ENCODE results near the gene RPS25.

RPS25 gene

DNA sequence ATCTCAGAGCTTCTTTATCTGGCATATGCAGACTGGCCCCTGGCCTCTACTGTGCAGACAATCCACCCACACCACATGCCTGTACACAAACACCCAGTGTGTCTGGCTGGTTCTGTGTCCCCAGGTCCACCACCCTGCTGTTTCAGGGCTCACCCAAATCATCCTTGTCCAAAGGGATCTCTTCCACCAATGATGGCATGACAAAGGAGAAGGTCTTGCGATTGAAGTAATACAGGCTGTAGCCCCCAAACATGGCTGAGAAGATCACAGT lies 10.9 kb upstream of the RPS25 start:
- H3K9me3 ChIP-seq (ENCODE audit: low read length), result no peaks in the 10 kb centered on the region
- no peaks in the 10 kb centered on the region for H3K27me3 ChIP-seq (ENCODE audit: insufficient read depth, low read length)
- H3K79me2 ChIP-seq (ENCODE audit: insufficient read depth, low read length), result 0 out of 2 replicates have a peak, but pooled peaks cover 5% of the 10 kb centered on the region
- H3K4me1 ChIP-seq (ENCODE audit: insufficient read depth, low read length, severe bottlenecking), result peaks cover 19% of the 10 kb centered on the region
- H3K9me2 ChIP-seq (ENCODE audit: low read depth, low read length), result no peaks in the 10 kb centered on the region
- H3K9ac ChIP-seq (ENCODE audit: low read length), result peak overlapping the region; percentile 87
- H3K27ac ChIP-seq (ENCODE audit: low read depth, low read length, poor library complexity, severe bottlenecking), result peak overlapping the region; percentile 52
- peak overlapping the region; percentile 99 for H3K4me2 ChIP-seq (ENCODE audit: low read length)
- peak overlapping the region; percentile 87 for H3K4me3 ChIP-seq (ENCODE audit: low read depth, low read length, poor library complexity, severe bottlenecking)
- H4K20me1 ChIP-seq (ENCODE audit: insufficient read depth, low read length), result no peaks in the 10 kb centered on the region
- TF ChIP-seq, protein P1, sequence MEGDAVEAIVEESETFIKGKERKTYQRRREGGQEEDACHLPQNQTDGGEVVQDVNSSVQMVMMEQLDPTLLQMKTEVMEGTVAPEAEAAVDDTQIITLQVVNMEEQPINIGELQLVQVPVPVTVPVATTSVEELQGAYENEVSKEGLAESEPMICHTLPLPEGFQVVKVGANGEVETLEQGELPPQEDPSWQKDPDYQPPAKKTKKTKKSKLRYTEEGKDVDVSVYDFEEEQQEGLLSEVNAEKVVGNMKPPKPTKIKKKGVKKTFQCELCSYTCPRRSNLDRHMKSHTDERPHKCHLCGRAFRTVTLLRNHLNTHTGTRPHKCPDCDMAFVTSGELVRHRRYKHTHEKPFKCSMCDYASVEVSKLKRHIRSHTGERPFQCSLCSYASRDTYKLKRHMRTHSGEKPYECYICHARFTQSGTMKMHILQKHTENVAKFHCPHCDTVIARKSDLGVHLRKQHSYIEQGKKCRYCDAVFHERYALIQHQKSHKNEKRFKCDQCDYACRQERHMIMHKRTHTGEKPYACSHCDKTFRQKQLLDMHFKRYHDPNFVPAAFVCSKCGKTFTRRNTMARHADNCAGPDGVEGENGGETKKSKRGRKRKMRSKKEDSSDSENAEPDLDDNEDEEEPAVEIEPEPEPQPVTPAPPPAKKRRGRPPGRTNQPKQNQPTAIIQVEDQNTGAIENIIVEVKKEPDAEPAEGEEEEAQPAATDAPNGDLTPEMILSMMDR (IDR thresholded peaks at IDR 0.05; ENCODE audit: low read length), result no peak
- no peak for TF ChIP-seq EZH2 (IDR thresholded peaks at IDR 0.05; ENCODE audit: borderline replicate concordance, low read length)
- H3K36me3 ChIP-seq (ENCODE audit: insufficient read depth, low read length), result peaks cover 46% of the 10 kb centered on the region
- no peaks in the 10 kb centered on the region for H3F3A ChIP-seq (ENCODE audit: insufficient read depth, low read length)
- H2AFZ ChIP-seq (ENCODE audit: low read length), result no peak overlapping the region

DNA sequence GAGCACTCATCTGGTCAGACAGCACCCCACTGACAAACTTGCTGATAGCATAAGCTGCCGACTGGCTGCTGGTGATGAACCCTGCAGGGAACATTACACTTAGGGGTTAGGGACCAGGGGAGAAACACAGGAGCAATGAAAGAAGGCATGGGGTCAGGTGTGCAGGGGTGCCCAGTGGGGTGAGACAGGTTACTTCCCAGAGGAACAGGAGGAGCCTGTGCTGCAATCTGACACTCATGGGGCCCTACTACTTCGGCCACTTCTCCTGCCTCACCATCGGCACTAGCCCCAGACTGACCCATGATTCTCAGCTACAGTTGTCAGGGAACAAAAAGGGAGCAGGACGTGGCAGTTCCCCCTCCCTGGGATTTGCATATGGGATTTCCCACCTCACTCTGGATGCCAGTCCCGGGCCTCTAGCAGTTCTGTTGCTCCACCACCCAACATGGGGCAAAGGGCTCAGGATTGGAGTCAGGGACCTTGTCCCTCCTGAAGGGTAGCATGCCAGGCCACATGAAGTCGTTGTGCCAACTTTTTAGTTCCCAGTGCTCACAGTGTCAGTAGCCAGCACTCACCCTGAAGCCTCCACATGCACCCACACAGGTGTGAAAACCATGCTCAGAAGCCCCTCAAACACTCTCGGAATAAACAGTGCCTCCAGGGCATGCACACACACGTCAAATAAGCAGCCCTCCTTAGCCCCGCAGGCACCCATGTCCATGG lies 10.4 kb upstream of the RPS25 start:
- H2AFZ ChIP-seq (ENCODE audit: low read length), result no peak overlapping the region
- H3K4me2 ChIP-seq (ENCODE audit: low read length), result peak overlapping the region; percentile 99
- H4K20me1 ChIP-seq (ENCODE audit: insufficient read depth, low read length), result no peaks in the 10 kb centered on the region
- H3K79me2 ChIP-seq (ENCODE audit: insufficient read depth, low read length), result 0 out of 2 replicates have a peak, but pooled peaks cover 5% of the 10 kb centered on the region
- no peaks in the 10 kb centered on the region for H3K9me2 ChIP-seq (ENCODE audit: low read depth, low read length)
- H3K9me3 ChIP-seq (ENCODE audit: low read length), result no peaks in the 10 kb centered on the region
- no peaks in the 10 kb centered on the region for H3F3A ChIP-seq (ENCODE audit: insufficient read depth, low read length)
- no peak for TF ChIP-seq EZH2 (IDR thresholded peaks at IDR 0.05; ENCODE audit: borderline replicate concordance, low read length)
- TF ChIP-seq, protein P1 (IDR thresholded peaks at IDR 0.05; ENCODE audit: low read length), result no peak
- peaks cover 19% of the 10 kb centered on the region for H3K4me1 ChIP-seq (ENCODE audit: insufficient read depth, low read length, severe bottlenecking)
- peak overlapping the region; percentile 87 for H3K4me3 ChIP-seq (ENCODE audit: low read depth, low read length, poor library complexity, severe bottlenecking)
- no peaks in the 10 kb centered on the region for H3K27me3 ChIP-seq (ENCODE audit: insufficient read depth, low read length)
- no peak overlapping the region for H3K27ac ChIP-seq (ENCODE audit: low read depth, low read length, poor library complexity, severe bottlenecking)
- peaks cover 51% of the 10 kb centered on the region for H3K36me3 ChIP-seq (ENCODE audit: insufficient read depth, low read length)
- peak overlapping the region; percentile 87; the same call in 1 of the 2 replicates for H3K9ac ChIP-seq (ENCODE audit: low read length)

DNA sequence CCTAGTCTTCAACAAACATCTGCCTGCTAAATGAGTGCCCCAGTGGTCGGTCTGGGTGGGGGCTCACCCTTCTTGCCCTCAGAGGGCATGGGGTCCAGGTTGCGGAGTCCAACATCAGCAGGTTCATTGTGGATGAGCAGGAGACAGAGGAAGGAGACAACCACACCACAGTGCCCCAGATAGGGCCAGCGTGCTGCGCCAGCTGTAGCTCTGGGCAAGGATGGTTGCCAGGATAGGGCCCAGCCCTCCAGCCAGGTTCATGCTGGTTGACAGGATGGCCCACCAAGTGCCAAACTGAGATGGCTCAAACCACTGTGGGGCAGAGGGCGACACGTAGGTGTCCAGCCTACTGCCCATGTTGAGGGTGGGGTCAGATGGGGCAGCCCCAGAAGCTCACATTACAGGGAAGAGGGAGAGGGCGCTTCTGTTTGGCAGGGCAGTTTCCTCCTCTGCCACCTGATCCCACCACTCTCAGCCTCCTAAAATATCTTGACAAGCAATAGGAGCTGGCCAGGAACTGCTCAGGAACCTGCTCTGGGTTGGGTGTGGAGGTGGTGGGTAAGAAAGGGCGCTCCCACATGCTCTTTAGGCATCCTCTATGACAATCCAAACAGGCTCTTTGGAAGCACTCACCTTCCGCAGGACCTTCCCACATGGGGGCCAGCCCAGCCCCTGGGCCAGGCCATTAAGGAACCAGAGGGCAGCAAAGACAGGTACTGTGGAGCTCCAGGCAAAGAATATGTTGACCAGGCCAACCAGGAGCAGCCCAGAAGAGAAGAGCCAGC lies 9.6 kb upstream of the RPS25 start:
- peaks cover 58% of the 10 kb centered on the region for H3K36me3 ChIP-seq (ENCODE audit: insufficient read depth, low read length)
- H3K4me3 ChIP-seq (ENCODE audit: low read depth, low read length, poor library complexity, severe bottlenecking), result no peak overlapping the region
- peaks cover 19% of the 10 kb centered on the region for H3K4me1 ChIP-seq (ENCODE audit: insufficient read depth, low read length, severe bottlenecking)
- H3K27ac ChIP-seq (ENCODE audit: low read depth, low read length, poor library complexity, severe bottlenecking), result no peak overlapping the region
- H3K79me2 ChIP-seq (ENCODE audit: insufficient read depth, low read length), result 0 out of 2 replicates have a peak, but pooled peaks cover 5% of the 10 kb centered on the region
- no peak for TF ChIP-seq EZH2 (IDR thresholded peaks at IDR 0.05; ENCODE audit: borderline replicate concordance, low read length)
- no peaks in the 10 kb centered on the region for H3K9me2 ChIP-seq (ENCODE audit: low read depth, low read length)
- no peak overlapping the region for H3K4me2 ChIP-seq (ENCODE audit: low read length)
- H3K9ac ChIP-seq (ENCODE audit: low read length), result no peak overlapping the region
- H3F3A ChIP-seq (ENCODE audit: insufficient read depth, low read length), result no peaks in the 10 kb centered on the region
- H4K20me1 ChIP-seq (ENCODE audit: insufficient read depth, low read length), result no peaks in the 10 kb centered on the region
- no peak overlapping the region for H2AFZ ChIP-seq (ENCODE audit: low read length)
- no peaks in the 10 kb centered on the region for H3K27me3 ChIP-seq (ENCODE audit: insufficient read depth, low read length)
- H3K9me3 ChIP-seq (ENCODE audit: low read length), result no peaks in the 10 kb centered on the region

All from OCI-LY1 (cell line).